Activated CD8-positive, alpha-beta memory T cell treated with anti-CD3 and anti-CD28 coated beads for 4 hours (primary cell): ENCODE data around the gene TMPRSS15.

Experiments used
- DNase-seq, 2 donors: peaks; one replicate each; pipeline ENCODE4 v3.0.0-alpha.2; 2020; ENCODE audit warnings: low read depth in 2 of 2

Gene TMPRSS15

DNA sequence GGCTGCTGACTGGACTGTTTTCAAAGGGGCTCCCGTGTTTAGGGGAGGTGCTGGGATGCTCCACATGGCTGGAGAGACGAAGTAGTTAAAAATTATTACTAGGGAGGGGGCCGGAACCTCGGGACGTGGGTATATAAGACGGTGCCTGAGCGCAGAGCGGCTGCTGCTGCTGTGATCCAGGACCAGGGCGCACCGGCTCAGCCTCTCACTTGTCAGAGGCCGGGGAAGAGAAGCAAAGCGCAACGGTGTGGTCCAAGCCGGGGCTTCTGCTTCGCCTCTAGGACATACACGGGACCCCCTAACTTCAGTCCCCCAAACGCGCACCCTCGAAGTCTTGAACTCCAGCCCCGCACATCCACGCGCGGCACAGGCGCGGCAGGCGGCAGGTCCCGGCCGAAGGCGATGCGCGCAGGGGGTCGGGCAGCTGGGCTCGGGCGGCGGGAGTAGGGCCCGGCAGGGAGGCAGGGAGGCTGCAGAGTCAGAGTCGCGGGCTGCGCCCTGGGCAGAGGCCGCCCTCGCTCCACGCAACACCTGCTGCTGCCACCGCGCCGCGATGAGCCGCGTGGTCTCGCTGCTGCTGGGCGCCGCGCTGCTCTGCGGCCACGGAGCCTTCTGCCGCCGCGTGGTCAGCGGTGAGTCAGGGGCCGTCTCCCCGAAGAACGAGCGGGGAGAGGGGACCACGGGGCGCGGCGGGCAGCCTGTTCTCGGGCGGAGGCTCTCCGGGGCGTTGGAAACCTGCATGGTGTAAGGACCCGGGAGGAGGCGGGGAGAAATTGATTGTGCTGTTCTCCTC, 158.7 kb downstream of the TMPRSS15 start, which contains the start of gene CHODL:
Gene CHODL (plus strand): TSS at position 163 of the 793 bp plus-strand sequence. CDS start 391 bp downstream, at position 554.
- no peak for DNase-seq

GRCh38 chr21:18235545-18235944, 168.0 kb downstream of the TMPRSS15 start:
- no peak for DNase-seq

- DNase-seq, result no peak
Observed at GRCh38 chr21:18228060-18228739, 175.4 kb downstream of the TMPRSS15 start.

DNA sequence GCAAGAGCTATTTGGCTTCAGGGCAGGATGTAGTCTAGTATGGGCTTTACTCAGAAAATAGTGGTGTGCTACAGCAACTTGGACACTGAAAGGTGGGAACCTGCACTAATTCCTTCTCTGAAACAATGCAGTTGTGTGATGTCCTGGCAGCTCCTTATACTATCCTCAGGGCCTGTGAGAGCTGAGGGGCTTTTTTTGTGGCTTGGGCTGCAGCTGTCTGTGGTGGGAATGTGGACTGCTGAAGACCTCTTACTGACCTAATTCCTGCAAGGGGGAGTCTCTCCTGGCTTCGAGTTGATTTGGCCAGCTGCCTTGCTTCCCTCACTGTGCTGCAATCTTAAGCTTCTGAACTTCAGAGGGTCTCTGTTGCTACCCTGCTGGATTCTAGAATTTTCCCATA, 181.2 kb downstream of the TMPRSS15 start:
- no peak for DNase-seq

- DNase-seq, result no peak
Observed at GRCh38 chr21:18220498-18220897, 183.1 kb downstream of the TMPRSS15 start.
